NCI-H187 treated with DMSO at 0.1 percent for 48 hours (cell line): ENCODE results near the gene XG.

Experiments used
- DNase-seq: peaks from one replicate; lab custom pipeline; 2025; lab: John Stamatoyannopoulos, UW

Gene XG

DNA sequence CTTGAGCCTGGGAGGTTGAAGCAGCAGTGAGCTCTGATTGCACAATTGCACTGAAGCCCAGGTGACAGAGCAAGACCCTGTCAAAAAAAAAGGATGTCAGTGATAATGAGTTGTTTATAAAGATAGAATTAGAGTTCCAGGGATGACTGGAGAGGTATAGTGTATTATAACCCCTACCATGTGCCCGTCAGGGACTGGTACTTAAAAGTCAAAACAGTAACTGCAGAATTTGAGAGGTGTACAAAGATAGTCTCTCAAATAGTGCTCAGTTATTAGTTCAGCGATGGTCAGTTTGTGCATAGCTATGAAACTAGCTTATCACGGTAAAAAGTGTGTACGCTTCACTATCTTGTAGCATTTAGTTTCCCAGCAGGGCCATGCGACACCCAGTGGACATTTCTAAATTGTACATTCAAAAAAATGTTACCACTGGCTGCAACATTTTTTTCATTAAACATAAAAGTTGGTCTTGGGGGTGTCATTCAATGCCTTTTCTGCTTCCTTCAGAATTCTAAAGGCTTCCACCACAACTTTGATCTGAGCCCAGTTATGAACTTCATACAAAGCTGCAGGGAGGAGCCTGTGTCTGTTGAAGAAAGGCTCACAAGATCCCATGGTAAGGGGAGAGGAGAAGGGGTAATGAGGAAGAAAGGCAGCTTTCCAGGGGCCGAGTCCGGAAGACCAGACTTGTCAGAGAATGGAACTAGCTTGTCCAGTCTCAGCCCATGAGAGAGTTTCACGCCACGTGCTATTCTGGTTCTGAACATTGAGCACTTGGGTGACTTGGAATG lies 67.7 kb downstream of the XG start:
- DNase-seq, result no peak

DNA sequence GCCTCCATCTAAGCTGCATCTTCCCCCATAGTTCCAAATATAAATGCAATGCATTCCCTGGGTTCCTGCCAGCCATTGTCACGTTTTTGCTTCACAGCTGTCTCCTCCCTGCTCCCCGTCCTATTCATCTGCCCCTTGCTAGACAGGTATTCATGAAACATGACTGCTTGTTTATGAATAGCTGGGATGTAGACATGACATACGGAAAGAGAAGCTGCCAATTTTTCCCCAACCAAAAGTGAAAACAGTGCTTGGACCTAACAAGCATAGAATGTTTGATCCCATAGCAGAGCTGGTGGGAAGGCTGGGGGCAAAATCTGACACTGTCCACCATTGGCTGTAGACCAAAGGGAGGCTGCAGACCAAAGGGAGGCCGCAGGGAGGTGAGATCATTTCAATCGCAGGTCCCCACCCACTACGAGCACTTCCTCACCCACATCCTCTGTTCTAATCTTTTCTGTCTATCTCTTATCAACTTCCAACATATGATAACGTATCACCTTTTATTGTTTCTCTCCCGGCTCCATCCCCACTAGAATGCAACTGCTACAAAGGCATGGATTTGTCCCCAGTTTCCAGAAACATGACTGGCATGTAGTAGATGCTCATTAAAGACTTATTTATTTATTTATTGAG lies 68.4 kb downstream of the XG start:
- DNase-seq, result no peak

DNA sequence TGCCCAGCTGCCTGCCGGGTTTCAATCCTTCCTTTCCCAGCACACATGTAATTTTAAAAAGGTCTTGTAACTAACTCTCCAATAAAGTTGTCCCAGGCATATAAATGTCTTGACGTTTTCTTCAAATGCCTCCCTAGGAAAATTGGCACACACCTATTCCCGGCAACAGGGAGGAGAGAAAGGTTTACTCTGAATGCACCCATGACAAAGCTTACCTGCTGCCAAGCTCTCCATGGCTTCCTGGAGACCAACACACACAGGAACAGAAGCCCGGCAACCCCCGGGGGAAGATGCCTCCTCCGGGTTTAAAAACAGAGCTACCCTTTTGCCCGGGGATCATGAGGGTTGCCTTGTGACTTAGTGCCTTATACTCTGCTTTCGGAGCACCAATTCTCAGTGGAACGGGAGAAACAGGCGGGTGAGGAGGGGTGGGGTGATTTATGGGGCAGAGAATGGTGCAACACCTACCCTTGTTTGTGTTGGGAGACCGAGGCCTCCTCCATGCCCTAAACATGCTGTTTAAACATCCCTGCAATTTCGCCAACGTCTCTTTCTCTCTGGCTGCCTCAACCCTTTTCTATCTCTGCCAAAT lies 72.1 kb downstream of the XG start:
- DNase-seq, result no peak

DNA sequence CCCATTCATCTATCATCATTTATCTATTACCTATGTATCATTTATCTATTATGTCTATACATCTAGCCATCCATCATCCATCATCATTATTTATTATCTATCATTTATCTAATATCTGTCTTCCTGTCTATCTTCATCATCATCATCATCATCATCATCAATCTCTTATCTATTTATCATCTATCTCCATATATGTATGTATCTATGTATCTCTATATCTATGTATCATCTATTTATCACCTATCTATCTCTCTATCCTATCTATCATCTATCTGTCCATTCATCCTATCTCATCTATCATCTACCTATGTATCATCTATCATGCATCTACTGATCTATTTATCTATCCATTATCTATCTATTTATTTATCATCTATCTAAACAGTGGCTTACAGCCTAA lies 73.0 kb downstream of the XG start:
- no peak for DNase-seq

DNA sequence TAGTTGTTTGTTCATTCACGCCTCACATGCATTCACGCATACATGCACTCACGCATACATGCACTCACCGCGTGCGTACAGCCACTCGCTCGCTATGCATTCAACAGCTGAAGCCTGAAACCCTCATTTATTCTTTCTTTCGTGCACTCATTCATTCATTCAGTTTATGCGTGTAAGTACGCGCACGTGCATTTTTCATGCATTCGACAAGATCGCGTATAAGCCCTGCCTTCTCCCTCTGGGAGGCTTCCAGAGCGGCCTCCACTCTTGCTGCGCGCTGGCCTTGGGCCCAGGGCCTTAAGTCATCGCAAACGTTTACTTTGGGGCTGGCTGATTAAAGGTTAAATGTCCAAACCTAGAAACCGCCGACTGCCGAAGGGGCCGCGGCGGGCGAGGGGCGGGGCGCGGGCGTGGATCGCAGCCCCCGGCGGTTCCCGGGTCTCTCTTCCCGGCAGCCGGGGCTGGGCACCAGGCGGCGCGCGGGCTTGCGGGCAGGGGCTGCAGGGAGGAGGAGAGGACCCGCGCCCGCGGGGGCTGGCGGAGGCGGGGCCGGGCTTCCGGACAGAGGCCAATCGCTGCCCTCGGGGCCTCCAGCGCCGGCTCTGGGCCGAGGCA lies 76.6 kb downstream of the XG start, which contains the start of gene GYG2:
TSS of gene GYG2 (plus strand) at position 587 of the 615 bp plus-strand sequence. CDS start 1,259 bp downstream, outside the sequence.
- no peak for DNase-seq

DNA sequence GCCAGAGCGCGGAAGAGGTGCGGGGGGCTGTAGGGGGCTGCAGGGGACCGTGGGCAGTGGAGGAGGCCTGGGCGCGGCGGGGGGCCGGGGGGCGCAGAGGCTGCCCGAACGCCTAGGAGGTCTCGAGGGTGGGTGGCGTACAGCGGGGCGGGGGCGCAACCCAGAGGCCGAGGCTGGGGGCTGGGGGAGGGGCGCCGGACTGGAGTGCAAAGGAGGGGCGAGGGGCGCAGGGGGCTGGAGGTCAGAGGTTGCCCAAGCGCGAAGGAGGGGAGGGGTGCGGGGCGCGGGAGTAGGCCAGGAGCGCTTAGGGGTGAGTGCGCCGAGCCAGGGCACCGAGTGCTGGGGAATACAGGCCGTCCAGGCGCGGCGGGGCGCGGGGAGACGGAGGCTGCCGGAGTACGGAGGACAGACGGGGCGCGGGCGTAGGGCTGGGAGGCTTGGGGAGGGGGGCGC lies 77.1 kb downstream of the XG start:
- DNase-seq, result no peak

DNA sequence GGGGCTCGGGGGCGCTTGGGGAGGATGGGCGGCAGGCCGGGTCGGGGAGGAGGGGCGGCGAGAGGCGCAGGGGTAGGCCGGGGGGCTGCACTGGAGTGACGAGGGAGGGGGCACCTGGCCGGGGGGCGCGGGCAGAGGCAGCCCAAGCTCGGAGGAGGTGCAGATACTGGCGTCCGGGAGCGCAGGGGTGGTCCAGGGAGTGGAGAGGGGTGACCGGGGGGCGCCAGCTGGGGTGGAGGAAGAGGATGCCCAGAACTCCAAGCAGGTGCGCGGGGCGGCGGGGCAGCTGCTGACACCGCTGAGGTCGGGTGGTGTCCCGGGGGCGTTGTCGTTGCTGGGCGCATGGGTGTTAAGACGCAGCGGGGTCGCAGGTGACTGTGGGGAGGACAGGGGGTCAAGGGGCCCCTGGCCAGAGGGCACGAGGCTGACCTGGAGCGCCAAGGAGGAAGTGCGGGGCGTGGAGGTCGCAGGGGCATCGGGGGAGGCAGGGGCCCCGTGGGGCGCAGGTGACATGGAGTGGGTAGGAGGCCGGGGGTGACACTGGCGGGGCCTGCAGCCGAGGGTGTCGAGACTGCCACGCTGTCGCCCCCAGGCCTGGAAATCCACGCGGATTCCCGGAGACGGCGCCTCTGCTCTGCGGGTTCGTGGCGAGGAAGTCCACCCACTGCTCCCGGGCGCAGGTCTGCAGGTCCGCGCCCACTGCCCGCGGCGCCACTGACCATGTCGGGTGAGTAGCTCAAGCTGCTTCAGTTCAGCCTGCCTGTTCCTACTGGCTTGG lies 77.8 kb downstream of the XG start:
- DNase-seq, result no peak

DNA sequence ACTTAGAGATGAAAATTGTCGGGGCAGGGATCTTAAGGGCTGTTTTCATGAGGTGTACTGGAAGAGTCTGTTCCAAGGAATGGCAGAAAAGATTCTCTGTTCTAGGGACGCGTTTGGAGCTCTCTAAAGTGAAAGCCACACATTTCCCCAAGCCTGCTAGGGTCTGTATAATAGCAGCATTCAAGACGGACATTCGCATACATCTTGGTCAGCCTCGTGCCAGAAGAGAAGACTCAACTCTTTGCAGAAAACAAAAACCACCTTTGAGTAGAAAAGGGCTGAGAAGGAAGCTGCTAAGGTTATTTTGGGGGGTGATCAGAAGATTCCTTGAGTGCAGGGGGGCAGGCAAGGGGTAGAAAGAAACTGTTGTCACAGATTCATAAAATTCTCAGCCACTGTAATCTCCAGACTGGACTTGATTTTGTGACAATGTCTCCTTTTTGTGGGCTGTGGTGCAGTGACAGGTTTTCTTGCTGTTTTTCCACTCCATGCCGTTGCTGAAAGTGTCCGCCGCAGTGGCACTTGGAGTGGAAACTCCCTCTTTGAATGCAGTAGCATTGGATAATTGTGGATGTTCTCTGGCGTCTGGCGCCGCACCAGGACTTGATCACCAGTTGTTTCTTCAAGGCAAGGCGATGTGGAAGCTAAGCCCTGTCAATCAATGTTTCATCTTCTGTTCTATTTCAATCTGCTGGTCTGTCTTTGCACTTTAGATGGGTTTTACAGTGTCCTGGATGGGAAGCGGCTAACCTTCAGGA lies 79.8 kb downstream of the XG start:
- DNase-seq, result no peak

DNA sequence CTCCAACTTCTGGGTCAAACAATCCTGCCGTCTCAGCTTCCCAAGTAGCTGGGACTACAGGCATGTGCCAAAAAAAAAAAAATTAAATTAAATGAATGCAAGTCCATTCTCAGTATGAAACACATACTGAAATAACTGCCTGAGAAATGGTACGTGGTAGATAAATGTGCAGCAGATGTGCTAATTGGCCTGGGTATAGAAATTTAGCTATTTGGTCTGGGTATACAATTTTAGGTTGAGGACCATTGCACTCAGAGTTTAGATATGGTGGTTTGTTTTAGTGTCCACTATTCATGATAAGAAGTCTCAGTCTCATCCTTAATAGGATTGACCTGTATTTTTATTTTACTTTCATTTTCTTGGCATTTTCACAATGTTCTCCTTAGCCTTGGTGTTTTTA lies 86.1 kb downstream of the XG start:
- DNase-seq, result no peak

DNA sequence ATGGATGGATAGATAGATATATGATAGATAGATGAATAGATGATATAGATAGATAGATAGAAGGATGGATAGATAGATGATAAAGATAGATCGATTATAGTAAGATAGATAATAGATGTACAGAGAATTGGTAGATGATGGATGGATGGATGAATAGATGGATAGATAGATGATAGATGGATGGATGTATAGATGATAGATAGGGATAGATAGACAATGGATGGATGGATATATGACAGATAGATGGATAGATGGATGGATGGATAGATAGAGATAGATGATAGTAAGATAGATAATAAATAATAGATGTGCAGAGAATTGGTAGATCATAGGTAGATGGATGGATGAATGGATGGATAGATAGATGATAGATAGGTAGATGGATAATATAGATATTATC lies 89.1 kb downstream of the XG start:
- DNase-seq, result no peak

DNA sequence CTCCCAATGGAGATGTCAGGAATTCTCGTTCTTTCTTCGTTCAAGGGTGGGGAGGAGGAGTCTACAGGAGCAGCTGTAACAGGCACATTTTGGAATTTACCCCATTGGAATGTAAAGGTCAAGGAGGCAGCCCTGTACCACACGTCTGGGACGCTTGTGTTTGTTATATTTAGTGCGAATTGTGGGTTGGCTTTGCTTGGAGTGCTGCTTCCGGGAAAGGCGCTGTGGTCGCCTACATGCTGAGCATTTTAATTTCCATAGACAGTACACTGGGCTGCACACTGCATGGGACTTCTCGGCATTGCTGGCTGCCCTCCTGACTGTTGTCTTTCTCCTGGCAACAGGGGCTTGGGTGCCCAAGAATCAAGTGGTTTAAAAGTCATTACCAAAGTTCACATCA lies 89.7 kb downstream of the XG start:
- DNase-seq, result no peak

DNA sequence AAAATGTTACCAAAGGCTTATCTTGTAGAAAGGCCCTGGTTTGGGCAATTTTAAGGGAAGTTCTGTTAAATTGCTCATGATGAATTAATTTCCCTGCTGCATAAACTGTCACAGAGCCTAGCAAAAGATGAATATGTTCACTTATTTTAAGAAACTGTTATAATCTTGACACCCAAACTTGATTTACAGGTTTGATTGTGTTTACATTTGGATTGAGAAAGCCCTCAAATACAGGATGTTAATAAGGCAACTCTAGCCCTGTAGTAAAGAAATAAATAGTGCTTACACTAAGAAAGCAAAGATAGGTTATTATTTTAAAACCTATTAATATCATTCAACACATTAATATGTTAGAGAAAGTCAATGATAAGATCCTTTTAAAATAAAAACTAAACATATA lies 95.2 kb downstream of the XG start:
- DNase-seq, result no peak

DNA sequence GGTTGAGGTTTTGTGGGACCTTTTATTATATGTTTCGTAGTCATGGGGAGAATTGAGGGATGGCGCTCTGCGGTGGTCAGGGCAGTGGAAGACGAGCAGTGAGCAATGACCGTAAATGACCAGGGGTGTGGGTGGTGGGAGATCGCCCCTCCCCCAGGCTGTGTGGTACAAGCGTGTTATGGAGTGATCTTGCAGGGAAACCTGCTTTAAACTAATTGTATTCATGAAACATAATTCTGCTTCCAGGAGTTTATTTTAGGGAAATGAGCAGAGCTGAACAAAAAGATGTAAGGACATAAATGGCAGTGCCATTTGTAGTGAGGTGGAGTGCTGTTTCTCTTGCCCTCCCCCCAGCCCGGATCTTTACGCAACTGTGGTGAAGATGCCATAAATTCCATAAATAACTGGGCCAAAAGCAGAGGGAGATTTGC lies 97.0 kb downstream of the XG start:
- no peak for DNase-seq

DNA sequence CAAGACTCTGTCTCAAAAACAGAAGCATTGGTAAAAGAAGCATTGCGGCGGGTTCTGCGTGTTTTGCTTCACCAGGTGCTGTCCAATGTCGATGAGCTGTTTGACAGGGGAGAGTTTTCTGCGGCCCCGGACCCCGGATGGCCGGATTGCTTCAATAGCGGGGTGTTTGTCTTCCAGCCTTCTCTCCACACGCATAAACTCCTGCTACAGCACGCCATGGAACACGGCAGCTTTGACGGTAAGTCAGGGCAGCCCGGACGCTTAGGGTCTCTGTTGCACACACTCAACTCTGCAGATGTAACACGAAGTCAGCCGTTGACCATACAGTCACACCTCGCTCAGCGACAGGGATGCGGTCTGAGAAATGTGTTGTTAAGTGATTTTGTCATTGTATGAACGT lies 103.1 kb downstream of the XG start:
- DNase-seq, result no peak

DNA sequence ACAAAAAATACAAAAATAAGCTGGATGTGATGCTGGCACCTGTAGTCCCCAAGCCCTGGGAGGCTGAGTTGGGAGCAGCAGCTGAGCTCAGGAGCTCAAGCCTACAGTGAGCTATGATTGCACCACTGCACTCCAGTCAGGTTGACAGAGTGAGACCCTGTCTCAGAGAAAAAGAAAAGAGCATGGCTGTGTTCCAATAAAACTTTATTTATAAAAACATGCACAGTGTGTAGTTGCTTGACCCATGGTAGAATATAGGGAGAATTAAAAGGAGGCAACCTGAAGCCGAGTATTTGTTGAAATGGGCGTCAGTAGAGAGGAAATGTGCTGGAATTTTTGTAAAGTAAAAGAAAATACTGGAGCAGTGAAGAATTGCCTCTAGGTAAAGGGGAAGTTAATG lies 103.9 kb downstream of the XG start:
- DNase-seq, result no peak

DNA sequence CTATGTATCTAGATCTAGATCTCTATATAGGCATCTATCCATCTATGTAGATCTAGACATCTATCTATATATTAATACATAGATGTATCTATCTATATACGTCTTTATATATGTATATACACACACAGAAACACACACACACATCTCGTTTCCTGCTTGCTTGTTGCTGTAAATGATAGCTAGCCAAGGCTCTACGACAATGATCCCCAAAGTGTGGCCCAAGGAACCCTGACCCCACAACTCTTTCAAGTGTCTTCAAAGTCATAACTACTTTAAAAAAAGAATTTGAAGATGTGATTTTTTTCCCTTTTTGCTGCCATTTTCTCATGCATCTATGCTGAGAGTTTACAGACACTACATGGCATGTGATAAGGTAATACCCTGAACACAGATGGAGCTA lies 105.7 kb downstream of the XG start:
- DNase-seq, result no peak

DNA sequence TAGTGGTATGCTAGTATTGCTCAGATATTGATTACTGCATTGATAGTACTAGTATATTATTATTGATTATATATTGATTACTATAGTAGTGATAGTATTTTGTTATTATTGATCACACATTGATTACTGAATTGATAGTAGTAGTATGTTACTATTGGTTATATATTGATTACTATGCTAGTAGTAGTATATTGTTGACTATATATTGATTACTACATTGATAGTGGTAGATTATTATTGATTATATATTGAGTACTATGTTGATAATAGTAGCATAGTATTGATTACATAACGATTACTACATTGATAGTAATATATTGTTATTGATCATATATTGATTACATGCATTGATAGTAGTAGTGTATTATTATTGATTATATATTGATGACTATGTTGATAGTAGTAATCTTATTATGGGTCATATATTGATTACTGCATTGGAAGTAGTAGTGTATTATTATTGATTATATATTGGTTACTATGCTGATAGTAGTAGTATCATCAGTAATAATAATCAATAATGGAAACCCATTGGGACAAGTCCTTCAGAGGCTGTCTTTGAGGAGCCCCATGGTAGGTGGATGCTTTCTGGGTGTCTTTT lies 107.5 kb downstream of the XG start:
- DNase-seq, result no peak

DNA sequence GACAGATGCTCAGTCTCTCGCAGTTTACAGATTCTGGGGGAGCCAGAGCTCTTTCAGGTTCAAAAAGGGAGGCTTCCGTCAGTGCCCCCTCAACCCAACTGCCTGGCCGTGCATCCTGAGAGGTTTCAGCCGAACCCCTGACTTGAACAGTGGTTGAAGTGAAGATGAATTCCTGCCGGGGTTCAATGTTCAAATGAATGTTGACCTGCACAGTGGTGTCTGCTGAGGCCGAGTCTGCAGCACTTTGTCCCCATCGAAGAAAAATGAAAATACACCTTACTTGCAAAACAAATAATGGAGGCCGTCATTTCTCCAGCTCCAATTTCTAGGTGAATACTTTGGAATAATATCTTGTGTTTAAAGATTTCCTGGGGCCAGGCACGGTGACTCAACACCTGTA lies 110.6 kb downstream of the XG start:
- no peak for DNase-seq

DNA sequence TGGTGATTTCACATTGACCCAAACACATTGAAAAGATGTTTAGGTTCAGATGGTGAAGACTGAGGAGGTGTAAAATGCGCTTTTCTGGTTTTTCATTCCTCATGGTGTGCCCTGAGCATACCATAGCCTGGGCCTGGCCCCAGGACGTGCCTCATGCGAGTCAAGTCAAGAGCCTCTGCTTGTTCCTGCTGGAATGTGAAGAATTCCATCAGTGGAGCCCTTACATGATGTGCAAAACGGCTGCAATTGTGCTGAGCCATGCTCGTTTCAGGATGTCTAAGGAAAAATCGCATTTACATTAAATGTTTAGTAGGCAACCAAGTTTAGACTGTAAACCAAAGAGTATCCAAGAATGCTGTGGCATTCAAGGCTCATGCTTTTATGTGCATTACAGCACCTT lies 111.8 kb downstream of the XG start:
- DNase-seq, result no peak
